AG09309 (cell line): ENCODE results near the gene TTC31.

Source experiments
- DNase-seq: peaks from one replicate; pipeline ENCODE4 v3.0.0-alpha.2; 2010; ENCODE audit warnings: low read depth
- H3K4me3 ChIP-seq: 2 replicates; pipeline ENCODE4 v1.5.1; 2011; ENCODE audit warnings: mild to moderate bottlenecking, low read depth, low read length, moderate library complexity; ENCODE audit not compliant: control insufficient read depth
- TF ChIP-seq, protein P1 (sequence below): IDR thresholded peaks from 2 replicates; pipeline ENCODE4 v1.5.1; 2011; ENCODE audit warnings: mild to moderate bottlenecking, low read depth, low read length, inconsistent platforms; ENCODE audit not compliant: insufficient read depth, control insufficient read depth; ENCODE audit errors: missing control alignments

The TTC31 gene

DNA sequence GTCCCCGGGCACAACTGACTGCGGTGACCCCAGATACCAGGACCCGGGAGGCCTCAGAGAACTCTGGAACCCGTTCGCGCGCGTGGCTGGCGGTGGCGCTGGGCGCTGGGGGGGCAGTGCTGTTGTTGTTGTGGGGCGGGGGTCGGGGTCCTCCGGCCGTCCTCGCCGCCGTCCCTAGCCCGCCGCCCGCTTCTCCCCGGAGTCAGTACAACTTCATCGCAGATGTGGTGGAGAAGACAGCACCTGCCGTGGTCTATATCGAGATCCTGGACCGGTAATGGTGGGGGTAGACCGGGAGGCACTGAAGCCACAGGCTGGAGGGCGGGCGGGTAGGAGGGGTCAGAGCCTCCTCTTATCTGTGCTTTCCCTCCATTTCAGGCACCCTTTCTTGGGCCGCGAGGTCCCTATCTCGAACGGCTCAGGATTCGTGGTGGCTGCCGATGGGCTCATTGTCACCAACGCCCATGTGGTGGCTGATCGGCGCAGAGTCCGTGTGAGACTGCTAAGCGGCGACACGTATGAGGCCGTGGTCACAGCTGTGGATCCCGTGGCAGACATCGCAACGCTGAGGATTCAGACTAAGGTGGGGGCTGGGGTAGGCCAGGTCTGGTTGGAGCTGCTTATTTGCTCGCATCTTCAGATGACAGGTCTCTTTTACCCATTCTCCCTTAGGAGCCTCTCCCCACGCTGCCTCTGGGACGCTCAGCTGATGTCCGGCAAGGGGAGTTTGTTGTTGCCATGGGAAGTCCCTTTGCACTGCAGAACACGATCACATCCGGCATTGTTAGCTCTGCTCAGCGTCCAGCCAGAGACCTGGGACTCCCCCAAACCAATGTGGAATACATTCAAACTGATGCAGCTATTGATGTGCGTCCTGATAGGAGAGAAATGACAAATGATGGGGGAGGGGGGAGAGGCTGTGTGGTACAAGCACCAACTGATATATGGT, 47.6 kb downstream of the TTC31 start:
- peak overlapping the region; percentile 92 for H3K4me3 ChIP-seq
- TF ChIP-seq, protein P1, sequence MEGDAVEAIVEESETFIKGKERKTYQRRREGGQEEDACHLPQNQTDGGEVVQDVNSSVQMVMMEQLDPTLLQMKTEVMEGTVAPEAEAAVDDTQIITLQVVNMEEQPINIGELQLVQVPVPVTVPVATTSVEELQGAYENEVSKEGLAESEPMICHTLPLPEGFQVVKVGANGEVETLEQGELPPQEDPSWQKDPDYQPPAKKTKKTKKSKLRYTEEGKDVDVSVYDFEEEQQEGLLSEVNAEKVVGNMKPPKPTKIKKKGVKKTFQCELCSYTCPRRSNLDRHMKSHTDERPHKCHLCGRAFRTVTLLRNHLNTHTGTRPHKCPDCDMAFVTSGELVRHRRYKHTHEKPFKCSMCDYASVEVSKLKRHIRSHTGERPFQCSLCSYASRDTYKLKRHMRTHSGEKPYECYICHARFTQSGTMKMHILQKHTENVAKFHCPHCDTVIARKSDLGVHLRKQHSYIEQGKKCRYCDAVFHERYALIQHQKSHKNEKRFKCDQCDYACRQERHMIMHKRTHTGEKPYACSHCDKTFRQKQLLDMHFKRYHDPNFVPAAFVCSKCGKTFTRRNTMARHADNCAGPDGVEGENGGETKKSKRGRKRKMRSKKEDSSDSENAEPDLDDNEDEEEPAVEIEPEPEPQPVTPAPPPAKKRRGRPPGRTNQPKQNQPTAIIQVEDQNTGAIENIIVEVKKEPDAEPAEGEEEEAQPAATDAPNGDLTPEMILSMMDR = no peak
- DNase-seq = no peak

DNA sequence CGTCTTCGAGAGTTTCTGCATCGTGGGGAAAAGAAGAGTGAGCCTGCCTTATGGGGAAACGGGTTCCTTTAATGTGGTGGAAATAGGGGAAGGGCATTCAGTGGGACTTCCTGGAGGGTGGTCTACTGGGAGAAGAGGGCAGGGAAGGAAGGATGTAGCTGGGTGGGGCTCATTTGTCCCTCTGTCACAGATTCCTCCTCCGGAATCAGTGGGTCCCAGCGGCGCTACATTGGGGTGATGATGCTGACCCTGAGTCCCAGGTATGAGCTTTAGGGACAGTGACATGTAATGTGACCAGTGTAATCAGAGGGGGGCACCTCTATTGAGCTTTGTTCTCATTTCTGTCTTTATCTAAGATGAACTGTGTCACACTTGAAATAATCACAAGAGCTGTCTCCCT, 48.8 kb downstream of the TTC31 start:
- TF ChIP-seq, protein P1 = no peak
- DNase-seq = no peak
- H3K4me3 ChIP-seq = peak overlapping the region; percentile 92

DNA sequence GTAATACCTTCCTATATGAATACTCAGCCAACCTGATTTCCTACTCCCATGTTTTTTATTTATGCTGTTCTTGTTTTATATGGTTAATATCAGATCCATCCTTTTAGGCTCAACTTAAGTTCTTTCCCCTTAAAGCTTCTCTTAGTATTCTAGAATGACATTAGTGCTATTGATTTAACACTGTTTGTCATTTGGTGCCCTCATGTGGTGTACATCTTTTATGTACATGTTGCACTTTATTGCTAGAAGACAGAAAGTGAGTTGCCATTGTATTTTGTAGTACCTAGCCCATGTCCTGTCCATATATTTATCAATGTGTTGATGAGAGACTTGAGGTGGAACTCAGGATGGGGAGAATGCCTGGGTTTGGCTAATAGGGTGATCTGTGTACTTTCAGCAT, 49.3 kb downstream of the TTC31 start:
- DNase-seq = no peak
- TF ChIP-seq, protein P1 = peak; percentile 20
- H3K4me3 ChIP-seq = no peak overlapping the region

DNA sequence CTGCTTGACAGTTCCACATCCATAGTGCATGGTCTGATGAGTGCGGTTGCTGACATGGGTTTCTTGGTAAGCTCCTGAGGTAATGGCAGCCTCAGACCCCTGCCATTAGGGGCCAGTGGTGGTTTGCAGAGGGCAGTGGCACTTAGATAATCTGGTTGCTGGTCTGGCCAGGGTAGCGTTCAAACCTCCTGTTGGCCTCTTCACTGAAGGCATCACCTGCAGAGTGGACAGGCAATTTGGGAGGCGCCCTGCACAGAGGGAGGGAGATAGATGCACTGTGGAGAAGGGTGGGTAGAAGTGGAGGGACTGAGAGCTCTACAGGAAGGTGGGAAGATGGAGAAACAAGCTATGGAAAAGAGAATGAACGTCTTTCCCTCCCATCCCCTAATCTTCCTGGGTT, 50.6 kb downstream of the TTC31 start:
- H3K4me3 ChIP-seq = no peak overlapping the region
- DNase-seq = no peak
- TF ChIP-seq, protein P1 = no peak

DNA sequence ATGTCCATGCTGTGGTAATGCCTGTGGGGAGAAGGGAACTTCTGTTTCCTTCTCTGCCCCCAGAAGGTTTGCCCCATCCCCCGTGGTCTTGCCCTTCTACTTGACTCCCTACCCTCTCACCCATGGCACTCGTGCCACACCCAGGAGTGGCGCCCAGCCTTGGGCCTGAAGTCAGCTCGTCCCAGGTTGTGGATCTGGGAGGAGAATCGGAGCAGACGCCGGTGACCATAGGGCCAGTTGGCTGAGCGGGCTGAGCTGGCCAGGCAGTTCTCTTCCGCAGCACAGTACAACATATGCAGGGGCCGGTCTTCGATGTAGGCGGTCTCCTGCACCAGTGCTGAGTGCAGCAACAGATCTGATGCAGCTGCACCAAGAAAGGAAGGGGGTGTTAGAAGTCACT, 51.5 kb downstream of the TTC31 start:
- no peak for DNase-seq
- H3K4me3 ChIP-seq = no peak overlapping the region

DNA sequence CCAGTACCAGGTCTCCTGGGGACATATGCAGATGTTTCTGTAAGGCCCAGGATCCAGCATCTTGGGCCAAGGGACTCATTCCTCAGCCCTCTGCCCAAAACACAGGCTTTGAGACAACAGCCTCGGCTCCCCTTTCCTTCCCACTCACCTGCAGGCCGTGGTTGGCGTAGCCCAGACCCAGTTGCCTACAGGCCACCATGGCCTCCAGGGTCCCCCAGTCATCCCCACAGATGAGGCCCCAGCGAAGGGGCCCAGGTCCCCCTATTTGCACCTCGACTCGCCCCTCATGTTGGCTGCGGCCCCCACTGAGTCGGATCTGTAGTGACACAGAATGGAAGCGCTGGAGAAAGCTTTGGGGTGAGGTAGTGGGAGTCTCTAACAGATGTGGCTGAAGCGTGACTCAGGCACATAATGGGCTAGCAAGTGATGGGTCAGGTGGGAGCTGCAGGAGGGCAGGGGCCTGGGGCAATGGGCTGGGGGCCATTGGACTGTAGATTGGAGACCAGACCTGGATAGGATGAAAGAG, 52.6 kb downstream of the TTC31 start:
- TF ChIP-seq, protein P1 = no peak
- H3K4me3 ChIP-seq = no peak overlapping the region
- no peak for DNase-seq

More for the DNA sequence above, 51.5 kb downstream of the TTC31 start:
- TF ChIP-seq, protein P1 = no peak
